GM12864 (cell line): ENCODE measurements around the gene RCOR1.

ENCODE experiments used
- DNase-seq: peaks from one replicate; pipeline ENCODE4 v3.0.0-alpha.2; 2011; ENCODE audit warnings: low read depth
- H3K4me3 ChIP-seq: 2 replicates; pipeline ENCODE4 v1.5.1; 2011; ENCODE audit warnings: mild to moderate bottlenecking, low read depth, low read length, control low read depth
- TF ChIP-seq, protein P1 (sequence below): IDR thresholded peaks from 2 replicates; pipeline ENCODE4 v1.5.1; 2011; ENCODE audit warnings: low read depth, mild to moderate bottlenecking, moderate library complexity, low read length, control low read depth, inconsistent platforms; ENCODE audit errors: missing control alignments

The RCOR1 gene

GRCh38 chr14:102580550-102581110 is 11.8 kb upstream of the RCOR1 start:
- no peak overlapping the region for H3K4me3 ChIP-seq
- no peak for DNase-seq
- TF ChIP-seq, protein P1, sequence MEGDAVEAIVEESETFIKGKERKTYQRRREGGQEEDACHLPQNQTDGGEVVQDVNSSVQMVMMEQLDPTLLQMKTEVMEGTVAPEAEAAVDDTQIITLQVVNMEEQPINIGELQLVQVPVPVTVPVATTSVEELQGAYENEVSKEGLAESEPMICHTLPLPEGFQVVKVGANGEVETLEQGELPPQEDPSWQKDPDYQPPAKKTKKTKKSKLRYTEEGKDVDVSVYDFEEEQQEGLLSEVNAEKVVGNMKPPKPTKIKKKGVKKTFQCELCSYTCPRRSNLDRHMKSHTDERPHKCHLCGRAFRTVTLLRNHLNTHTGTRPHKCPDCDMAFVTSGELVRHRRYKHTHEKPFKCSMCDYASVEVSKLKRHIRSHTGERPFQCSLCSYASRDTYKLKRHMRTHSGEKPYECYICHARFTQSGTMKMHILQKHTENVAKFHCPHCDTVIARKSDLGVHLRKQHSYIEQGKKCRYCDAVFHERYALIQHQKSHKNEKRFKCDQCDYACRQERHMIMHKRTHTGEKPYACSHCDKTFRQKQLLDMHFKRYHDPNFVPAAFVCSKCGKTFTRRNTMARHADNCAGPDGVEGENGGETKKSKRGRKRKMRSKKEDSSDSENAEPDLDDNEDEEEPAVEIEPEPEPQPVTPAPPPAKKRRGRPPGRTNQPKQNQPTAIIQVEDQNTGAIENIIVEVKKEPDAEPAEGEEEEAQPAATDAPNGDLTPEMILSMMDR: no peak

DNA sequence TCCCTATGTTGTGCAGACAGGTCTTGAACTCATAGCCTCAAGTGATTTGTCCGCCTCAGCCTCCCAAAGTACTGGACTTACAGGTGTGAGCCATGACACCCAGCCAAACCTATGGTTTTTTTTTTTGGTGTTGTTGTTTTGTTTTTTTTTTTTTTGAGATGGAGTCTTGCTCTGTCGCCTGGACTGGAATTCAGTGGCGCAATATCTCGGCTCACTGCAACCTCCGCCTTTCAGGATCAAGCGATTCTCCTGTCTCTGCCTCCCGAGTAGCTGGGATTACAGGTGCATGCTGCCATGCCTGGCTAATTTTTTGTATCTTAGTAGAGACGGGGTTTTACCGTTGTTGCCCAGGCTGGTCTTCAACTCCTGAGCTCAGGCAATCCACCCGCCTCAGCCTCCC is 11.3 kb upstream of the RCOR1 start:
- TF ChIP-seq, protein P1: no peak
- H3K4me3 ChIP-seq: no peak overlapping the region
- DNase-seq: no peak

GRCh38 chr14:102583726-102584125 is 8.7 kb upstream of the RCOR1 start:
- H3K4me3 ChIP-seq: no peak overlapping the region
- TF ChIP-seq, protein P1: no peak
- DNase-seq: no peak

DNA sequence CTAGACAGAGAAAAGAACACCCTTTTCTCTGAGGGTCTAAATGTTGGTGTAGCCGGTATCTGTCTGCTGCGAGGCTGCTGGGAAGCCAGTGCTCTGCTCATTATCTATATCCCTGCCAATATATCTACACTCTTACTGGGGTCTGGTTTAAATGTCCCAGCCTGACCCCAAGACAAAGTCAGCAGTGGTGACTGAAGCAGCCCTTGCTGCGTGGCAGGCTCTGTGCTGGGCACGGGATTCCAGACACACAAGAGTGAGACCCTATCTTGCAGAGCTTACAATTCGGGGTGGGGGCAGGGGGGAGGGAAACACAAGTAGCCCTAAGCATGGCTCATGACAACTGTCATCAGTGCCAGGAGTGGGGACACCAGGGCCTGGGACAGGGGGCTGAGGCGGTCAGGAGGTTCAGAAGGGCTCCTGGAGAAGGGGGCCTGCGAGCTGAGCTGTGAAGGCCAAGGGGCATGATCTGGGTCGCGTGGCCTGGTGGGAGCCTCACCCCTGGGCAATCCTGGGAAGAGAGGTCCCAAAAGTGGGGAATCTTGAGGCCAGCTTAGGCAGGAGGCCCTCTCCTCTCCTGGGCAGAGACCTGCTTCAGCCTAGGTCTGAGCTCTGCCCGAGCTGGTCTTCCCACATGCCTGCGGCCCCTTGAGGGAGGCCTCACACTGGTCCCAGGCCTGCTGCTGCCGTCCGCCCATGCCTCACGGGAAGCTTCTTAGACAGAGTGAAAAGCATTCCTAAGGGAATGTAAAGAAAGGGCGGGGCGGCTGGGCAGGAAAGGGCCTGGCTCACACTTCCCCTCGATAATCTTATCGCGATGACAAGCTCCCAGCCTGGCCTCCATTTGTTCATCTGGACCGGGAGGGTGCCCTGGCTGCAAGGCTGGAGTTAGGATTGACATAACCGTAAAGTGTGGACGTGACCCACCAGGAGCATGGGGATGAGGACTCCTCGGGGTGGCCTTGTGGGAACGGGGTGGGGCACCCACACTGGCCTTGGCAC is 7.3 kb upstream of the RCOR1 start:
- no peak overlapping the region for H3K4me3 ChIP-seq
- TF ChIP-seq, protein P1: no peak
- DNase-seq: no peak

DNA sequence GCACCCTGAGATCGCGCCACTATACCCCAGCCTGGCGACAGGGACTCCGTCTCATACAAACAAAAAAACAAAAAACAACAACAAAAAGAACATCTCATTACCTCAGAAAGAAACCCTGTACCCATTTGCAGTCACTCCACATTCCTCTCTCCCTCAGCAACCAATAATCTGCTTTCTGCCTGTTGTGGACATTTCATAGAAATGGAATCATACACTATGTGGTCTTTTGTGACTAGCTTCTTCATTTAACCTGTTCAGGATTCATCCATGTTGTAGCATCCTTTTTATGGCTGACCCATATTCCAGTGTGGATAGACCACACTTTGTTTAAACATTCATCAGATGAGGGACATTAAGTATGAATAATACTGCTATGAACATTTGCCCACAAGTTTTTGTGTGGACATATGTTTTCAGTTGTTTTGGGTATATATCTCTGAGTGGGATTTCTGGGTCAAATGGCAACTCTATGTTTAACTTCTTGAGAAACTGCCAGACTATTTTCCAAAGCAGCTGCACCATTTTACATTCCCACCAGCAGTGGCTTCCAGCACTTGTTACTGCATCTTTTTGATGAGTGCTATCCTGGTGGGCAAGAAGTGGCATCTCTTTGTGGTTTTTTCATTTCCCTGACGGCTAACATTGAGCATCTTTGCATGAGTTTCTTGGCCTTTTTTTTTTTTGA is 5.9 kb upstream of the RCOR1 start:
- TF ChIP-seq, protein P1: no peak
- no peak for DNase-seq
- no peak overlapping the region for H3K4me3 ChIP-seq

DNA sequence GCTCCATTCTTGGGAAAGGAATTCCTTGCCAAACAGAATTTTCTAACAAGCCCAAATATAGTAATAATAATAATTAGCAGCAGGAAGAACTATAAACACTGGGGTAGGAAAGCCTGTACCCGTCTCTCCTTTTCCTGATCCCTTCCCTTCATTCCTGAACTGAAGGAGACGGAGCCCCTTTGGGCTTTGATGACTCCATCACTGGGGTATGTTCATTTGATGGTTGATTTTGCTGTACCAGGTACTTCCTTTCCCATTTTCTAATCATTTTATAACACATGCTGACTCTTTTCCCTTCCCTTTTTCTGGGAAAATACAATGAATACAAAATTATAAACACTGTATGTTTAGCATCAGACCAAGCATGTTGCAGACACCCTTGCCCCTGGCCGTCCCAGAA is 3.6 kb upstream of the RCOR1 start:
- DNase-seq: no peak
- no peak overlapping the region for H3K4me3 ChIP-seq
- TF ChIP-seq, protein P1: no peak
